CD4-positive, alpha-beta T cell treated with Interleukin-17A for 1 hour (primary cell): Measurements from ENCODE around the gene DPY19L3.
"Not testable (repeated sequence)": the region's sequence is repeated elsewhere in the genome, so short reads cannot be mapped to it uniquely, and the experiment has no call there.

ENCODE experiments used
- DNase-seq: peaks from one replicate; pipeline ENCODE4 v3.0.0-alpha.2; 2020

Gene DPY19L3

GRCh38 chr19:32447534-32447933 lies 42.0 kb downstream of the DPY19L3 start:
- DNase-seq: not testable (repeated sequence)

DNA sequence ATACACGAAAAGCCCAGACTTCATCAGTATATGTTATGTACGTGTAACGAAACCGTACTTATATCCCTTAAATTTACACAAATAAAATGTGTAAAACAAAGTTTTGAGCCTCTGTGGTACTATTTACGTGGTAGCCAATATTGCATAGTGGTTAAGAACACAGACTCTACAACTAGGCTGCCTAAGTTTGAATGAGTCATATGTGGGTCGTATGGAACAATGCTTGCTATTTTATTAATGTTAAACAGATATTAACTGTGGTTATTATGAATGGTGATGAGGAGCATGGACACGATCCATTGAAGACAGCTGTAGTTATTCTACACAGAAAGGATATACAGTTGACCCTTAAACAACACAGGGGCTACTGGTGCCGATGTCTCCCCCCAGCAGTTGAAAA lies 42.5 kb downstream of the DPY19L3 start:
- DNase-seq: no peak

GRCh38 chr19:32450217-32450616 lies 44.6 kb downstream of the DPY19L3 start:
- no peak for DNase-seq

DNA sequence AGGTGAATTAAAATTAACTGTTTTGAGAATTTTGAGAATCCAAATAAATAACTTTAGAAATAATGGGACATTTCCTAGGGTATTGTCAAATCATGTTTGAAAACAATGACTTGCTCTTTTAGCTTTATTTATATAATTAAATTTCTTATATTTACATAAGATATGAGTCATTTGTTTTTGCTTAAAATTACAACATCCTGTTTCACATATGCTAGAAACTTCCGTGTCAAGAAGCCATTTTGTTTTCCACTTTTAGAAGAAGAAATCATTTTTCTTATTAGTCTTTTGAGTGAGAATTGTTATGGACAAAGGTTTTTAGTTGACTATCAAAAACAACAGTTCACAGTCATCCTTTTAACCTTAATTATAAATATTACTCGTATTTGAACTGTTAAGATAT lies 48.2 kb downstream of the DPY19L3 start:
- no peak for DNase-seq

GRCh38 chr19:32456406-32456805 lies 50.8 kb downstream of the DPY19L3 start:
- no peak for DNase-seq

GRCh38 chr19:32457571-32458158 lies 52.1 kb downstream of the DPY19L3 start:
- no peak for DNase-seq

- peak; percentile 10 for DNase-seq
Observed at GRCh38 chr19:32458500-32459123, 53.0 kb downstream of the DPY19L3 start.

- no peak for DNase-seq
Observed at GRCh38 chr19:32459204-32459865, 53.8 kb downstream of the DPY19L3 start.

DNA sequence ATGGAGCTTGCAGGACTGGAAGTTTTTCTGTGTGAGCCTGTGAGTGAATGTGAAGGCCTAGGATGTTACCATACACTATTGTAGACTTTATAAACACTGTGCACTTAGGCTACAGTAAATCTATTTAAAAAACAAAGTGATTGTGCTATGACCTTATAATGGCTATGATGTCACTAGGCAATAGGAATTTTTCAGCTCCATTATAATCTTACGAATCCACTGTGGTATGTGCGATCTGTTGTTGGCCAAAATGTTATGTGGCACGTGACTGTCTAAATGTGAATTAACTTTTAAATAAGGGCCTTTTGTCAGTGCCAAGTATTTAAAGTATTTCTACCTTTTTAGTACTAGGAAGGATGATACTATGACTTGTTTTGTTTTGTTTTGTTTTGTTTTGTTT lies 54.9 kb downstream of the DPY19L3 start:
- no peak for DNase-seq

- peak; percentile 2 for DNase-seq
Observed at GRCh38 chr19:32464279-32464678, 58.7 kb downstream of the DPY19L3 start.

DNA sequence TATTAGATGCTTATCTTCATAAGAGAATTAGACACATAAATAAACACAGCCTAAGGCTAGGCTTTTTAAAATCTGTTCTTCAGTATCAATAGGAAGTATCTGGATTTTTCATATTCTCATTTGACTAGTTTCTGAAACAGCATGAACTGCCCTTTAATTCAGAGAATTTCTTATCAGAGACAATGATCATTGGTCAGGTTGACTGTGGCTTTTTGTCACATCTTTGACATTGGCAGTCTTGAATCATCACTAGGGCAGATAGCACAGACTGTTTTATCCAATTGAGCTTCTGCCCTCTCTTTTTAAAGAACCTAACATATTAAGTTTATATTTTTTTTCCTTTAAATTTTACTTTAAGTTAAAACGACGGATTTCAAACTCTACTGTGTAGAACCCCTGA lies 59.6 kb downstream of the DPY19L3 start:
- DNase-seq: no peak

DNA sequence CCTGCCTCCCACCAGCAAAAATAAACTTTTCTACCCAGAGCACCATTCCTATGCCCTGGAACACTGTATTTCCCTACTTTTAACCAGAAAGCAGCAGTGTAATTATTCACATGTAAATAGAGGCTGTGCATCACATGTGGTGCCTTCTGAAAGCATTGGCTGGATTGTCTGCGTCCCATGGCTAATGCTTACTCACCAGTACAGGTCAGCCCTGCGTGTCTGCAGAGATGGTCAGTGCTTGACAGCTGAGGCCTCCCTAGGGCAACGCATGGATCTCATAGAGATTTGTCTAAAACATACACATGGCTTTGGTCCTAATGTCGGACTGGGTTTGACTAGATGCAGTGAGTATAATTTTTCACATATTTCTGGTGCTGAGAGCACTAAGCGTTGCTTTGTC lies 64.2 kb downstream of the DPY19L3 start:
- no peak for DNase-seq

- no peak for DNase-seq
Observed at GRCh38 chr19:32471095-32471494, 65.5 kb downstream of the DPY19L3 start.

GRCh38 chr19:32471811-32472210 lies 66.2 kb downstream of the DPY19L3 start:
- no peak for DNase-seq

DNA sequence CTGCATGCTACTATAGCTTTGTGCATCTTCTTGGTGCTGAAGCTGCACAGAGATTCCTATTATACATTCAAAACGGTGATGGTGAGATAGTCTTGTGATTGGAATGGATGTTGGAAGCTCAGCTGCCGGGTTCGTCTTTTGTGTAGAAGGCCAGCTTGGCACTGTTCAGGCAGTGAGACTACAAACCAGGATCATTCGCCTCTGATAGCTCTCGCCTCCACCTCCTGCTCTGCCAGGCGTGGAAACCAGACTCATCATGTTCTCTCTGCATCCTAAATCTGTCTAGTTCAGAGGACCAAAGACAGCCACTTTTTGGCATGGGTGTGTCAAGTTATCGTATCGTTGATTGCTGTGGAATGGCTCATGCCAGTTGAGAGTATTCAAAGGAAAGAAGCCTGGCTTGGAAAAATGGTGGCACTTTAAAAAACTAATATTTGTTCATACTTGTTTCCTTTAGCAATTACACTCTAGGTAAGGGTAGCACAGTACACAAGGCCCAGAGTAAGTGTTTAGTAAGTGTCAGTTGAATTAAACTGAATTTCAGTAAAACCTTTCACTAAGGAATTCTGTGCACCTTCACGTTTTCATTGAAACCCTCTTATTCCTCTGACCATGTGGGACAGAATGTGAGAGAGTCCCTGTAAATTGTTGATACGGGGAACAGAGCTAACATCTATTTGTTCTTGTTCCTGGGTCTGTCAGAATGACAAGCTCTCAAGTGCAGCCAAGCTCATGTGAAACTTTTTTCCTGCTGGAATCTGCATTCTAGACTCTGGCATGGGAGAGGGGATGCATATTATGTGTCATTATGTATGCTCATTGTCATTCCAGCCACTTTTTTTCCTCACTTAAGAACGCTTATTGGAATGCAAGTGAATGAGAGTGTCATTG lies 69.8 kb downstream of the DPY19L3 start:
- no peak for DNase-seq

DNA sequence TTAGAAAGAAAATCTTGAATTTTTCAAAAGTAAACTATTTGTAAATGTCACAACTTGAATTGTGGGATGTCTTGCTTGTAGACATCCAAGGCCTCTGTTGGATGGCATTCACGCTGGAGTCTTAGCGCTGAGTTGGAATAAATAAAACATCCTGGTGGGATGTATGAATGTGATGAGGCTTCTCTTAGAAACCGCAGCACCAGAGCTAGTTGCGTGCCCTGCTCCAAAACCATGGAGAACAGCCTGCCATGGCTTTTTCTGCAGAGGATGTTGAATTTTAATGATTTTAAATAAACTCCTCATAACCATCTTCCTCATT lies 70.4 kb downstream of the DPY19L3 start:
- no peak for DNase-seq

DNA sequence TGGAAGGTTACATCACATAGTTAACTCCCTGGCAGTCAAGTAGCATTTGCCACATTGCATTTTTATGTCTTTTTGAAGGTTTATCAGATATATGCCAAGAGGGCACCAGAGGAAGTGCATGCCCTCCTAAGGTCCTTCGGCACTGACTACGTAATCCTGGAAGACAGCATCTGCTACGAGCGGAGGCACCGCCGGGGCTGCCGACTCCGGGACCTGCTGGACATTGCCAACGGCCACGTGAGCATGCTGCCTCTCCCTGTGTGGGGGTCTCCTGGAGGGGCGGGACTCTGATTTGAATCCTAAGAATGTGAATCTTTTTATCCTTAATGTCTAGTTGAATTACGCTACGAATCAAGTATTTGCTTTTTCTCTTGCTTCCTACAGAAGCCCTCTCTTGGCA lies 74.8 kb downstream of the DPY19L3 start:
- no peak for DNase-seq

DNA sequence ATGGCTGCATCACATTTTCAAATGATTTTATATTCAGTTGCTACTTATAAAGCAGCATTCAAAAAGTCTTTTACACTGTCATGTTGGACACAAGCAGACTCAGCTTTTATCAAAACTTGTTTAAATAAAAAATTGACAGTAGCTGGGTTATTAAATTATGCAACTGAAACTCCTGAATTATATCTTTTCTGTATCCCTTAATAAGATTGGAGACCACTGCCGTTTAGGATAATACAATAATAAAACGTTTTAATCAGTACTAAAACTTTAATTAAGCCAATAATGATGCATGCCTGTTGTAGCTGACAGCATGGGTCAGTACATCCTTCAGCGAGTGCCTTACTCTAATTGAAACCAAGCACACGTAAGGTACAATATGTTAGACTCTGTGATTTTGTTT lies 78.0 kb downstream of the DPY19L3 start:
- DNase-seq: no peak

GRCh38 chr19:32489971-32490370 lies 84.4 kb downstream of the DPY19L3 start:
- DNase-seq: no peak

DNA sequence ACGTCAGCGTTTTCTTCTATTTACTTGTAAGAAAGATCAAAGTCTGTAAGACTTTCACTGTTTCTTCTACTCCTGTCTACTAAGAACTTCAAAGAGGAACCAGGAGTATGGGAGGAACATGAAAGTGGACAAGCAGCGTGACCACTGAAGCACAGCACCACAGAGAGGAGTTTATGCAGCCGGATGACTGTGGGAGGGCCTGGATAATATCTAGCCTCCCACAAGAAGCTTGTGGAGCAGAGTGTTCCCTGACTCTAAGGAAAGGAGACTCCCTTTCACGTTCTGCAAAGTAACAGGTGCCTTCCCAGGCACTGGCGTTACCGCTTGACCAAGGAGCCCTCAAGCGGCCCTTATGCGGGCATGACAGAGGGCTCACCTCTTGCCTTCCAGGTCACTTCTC lies 91.8 kb downstream of the DPY19L3 start:
- no peak for DNase-seq

DNA sequence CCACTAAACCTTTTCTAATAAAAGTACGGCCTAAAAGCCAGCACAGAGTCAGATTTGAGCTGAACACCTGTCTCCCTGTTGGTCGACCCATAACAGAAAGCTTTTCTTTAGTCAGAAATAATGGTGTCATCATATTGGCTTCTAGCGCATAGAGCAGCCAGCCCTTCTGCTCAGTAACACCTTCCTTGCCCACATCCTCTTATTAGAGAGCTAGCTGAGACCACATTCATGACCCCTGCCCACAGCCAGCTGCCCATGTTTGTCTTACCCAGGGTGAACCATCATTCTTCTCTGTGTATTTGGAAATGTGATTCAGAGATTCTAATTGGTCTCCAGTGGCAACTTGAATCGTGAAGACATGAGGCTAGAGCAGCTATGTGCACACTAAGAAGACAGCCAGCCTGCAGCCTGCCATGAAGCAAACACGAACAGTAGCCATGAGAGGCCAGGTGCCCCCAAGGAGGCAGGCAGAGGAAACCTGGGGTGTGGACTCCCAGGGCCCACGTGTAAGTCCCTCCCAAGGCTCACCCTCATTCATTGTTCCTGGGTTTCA lies 93.2 kb downstream of the DPY19L3 start:
- DNase-seq: peak; percentile 48

DNA sequence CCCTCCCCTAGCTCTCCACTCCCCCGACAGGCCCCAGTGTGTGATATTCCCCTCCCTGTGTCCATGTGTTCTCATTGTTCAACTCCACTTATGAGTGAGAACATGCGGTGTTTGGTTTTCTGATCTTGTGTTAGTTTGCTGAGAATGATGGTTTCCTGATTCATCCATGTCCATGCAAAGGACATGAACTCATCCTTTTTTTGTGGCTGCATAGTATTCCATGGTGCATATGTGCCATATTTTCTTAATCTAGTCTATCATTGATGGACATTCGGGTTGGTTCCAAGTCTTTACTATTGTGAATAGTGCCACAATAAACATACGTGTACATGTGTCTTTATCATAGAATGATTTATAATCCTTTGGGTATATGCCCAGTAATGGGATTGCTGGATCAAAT lies 106.9 kb downstream of the DPY19L3 start:
- not testable (repeated sequence) for DNase-seq

DNA sequence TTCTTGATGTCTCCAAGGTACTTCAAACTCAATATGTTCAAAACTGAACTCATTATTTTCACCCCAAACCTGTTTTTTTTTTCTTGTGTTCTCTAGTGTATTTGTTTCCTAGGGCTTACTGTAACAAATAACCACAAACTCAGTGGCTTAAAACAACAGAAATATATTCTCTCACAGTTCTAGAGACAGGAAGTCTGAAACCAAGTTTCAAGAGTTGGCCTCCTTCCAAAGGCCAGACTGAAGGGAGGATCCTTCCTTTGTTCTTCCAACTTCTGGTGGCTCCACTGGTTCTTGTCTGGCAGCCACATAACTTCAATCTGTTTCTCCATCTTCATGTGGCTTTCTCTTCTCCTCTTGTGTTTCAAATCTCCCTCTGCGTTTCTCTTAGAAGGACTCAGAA lies 113.5 kb downstream of the DPY19L3 start:
- DNase-seq: peak; percentile 29
